A673 (cell line): Measurements from ENCODE around the gene LIG3. TPM values are rescaled to one million over a fixed set of nuclear protein-coding genes. Genes with fewer than 3 reads are reported as not detected.

Experiments used
- BruUV-seq: library from RNA; stranded (reverse); fragments of 400-500 nt; replicated peaks from 2 replicates; lab custom pipeline; 2021; lab: Mats Ljungman, UMichigan
- CTCF ChIA-PET: fragments of 300-600 bp; sonication (Branson Sonifier 250); formaldehyde crosslinking; loops from one replicate; lab custom pipeline; 2022; ENCODE audit warnings: antibody characterized with exemption; lab: Charles Lee
- POLR2A ChIA-PET: fragments of 300-600 bp; sonication (Branson Sonifier 250); formaldehyde crosslinking; loops from one replicate; lab custom pipeline; 2022; ENCODE audit warnings: antibody characterized with exemption; ENCODE audit not compliant: low non-redundant PET; lab: Charles Lee
- DNase-seq: peaks from one replicate; pipeline ENCODE4 v3.0.0-alpha.2; 2015; ENCODE audit warnings: low spot score
- H3K27ac ChIP-seq: fragments of 200-600 bp; sonication (generic); 2 replicates; pipeline ENCODE4 v1.5.1; 2016; ENCODE audit warnings: mixed run types, low read depth, mild to moderate bottlenecking, mixed read lengths, antibody characterized with exemption, low read length; ENCODE audit not compliant: poor library complexity, severe bottlenecking
- H3K27me3 ChIP-seq: fragments of 200-600 bp; sonication (generic); replicated peaks from 2 replicates; pipeline ENCODE4 v1.6.1; 2017; ENCODE audit warnings: mixed run types, low read depth, mild to moderate bottlenecking, mixed read lengths, antibody characterized with exemption, low read length; ENCODE audit not compliant: insufficient read depth, poor library complexity
- H3K36me3 ChIP-seq: fragments of 200-600 bp; sonication (generic); 2 replicates; pipeline ENCODE4 v1.6.1; 2016; ENCODE audit warnings: mixed run types, mild to moderate bottlenecking, mixed read lengths, antibody characterized with exemption, low read length; ENCODE audit not compliant: insufficient read depth, poor library complexity, severe bottlenecking
- H3K4me1 ChIP-seq: fragments of 200-600 bp; sonication (generic); 2 replicates; pipeline ENCODE4 v1.6.1; 2017; ENCODE audit warnings: mixed run types, mild to moderate bottlenecking, mixed read lengths, antibody characterized with exemption, low read length; ENCODE audit not compliant: insufficient read depth, poor library complexity, severe bottlenecking
- H3K4me3 ChIP-seq: fragments of 200-600 bp; sonication (generic); 2 replicates; pipeline ENCODE4 v1.5.1; 2016; ENCODE audit warnings: low read depth, mixed run types, mild to moderate bottlenecking, mixed read lengths, low read length; ENCODE audit not compliant: poor library complexity, severe bottlenecking
- H3K9me3 ChIP-seq: fragments of 200-600 bp; sonication (generic); 2 replicates; pipeline ENCODE4 v1.6.1; 2016; ENCODE audit warnings: mixed run types, low read depth, mild to moderate bottlenecking, mixed read lengths, antibody characterized with exemption, low read length; ENCODE audit not compliant: poor library complexity, severe bottlenecking
- CTCF ChIP-seq: fragments of 300-800, 200-600 bp; sonication (generic); conservative IDR thresholded peaks from 2 replicates; pipeline ENCODE4 v1.5.1; 2017; ENCODE audit warnings: low read depth, mild to moderate bottlenecking, antibody characterized with exemption, low read length, moderate library complexity, mixed read lengths
- EZH2 ChIP-seq: fragments of 200-600 bp; sonication (generic); IDR thresholded peaks from 2 replicates; pipeline ENCODE4 v1.6.1; 2017; ENCODE audit warnings: borderline replicate concordance, low read depth, mild to moderate bottlenecking, mixed read lengths, antibody characterized with exemption, low read length; ENCODE audit not compliant: poor library complexity, severe bottlenecking
- intact Hi-C: fragments of 100-400 bp; cut with micrococcal nuclease; formaldehyde crosslinking; loops from one replicate; pipeline ENCODE4 v1.10.0; 2022; ENCODE audit not compliant: unreplicated experiment
- total RNA-seq: library from RNA; stranded (reverse); gene quantifications from 2 replicates; pipeline ENCODE4 v1.2.3, GENCODE V29; 2021

LIG3 gene
- total RNA-seq, 1 experiment from 2014 or later, result 23.0 TPM

- H3K9me3 ChIP-seq, result no peaks in the 10 kb centered on the region
- H3K27ac ChIP-seq, result no peak overlapping the region
- ChIA-PET POLR2A (no interaction called here), CTCF (no interaction called here)
- H3K36me3 ChIP-seq, result no peaks in the 10 kb centered on the region
- H3K4me3 ChIP-seq, result no peak overlapping the region
- no peak for DNase-seq
- TF ChIP-seq CTCF, result no peak
- TF ChIP-seq EZH2, result no peak
- H3K4me1 ChIP-seq, result no peaks in the 10 kb centered on the region
- BruUV-seq, result no TSS peak
- intact Hi-C loops, result no loop called here
- no peaks in the 10 kb centered on the region for H3K27me3 ChIP-seq
Observed at GRCh38 chr17:35006961-35007360, 26.6 kb downstream of the LIG3 start.

GRCh38 chr17:35010093-35010492 lies 29.8 kb downstream of the LIG3 start:
- POLR2A ChIA-PET, result no interaction called here
- H3K9me3 ChIP-seq, result no peaks in the 10 kb centered on the region
- TF ChIP-seq CTCF, result no peak
- no peak for TF ChIP-seq EZH2
- no TSS peak for BruUV-seq
- no peaks in the 10 kb centered on the region for H3K27me3 ChIP-seq
- H3K27ac ChIP-seq, result no peak overlapping the region
- intact Hi-C loops, result no loop called here
- no peak for DNase-seq
- no peaks in the 10 kb centered on the region for H3K4me1 ChIP-seq
- CTCF ChIA-PET, result no interaction called here
- no peak overlapping the region for H3K4me3 ChIP-seq
- no peaks in the 10 kb centered on the region for H3K36me3 ChIP-seq

- Histone ChIP-seq H3K4me3 (no peak overlapping the region), H3K36me3 (no peaks in the 10 kb centered on the region), H3K27ac (no peak overlapping the region), H3K4me1 (no peaks in the 10 kb centered on the region), H3K9me3 (no peaks in the 10 kb centered on the region), H3K27me3 (no peaks in the 10 kb centered on the region)
- ChIA-PET CTCF (no interaction called here), POLR2A (no interaction called here)
- intact Hi-C loops, result no loop called here
- DNase-seq, result no peak
- TF ChIP-seq CTCF (no peak), EZH2 (no peak)
- BruUV-seq, result no TSS peak
Observed at GRCh38 chr17:35011671-35012216, 31.4 kb downstream of the LIG3 start.
